ENCODE data around the gene CTSF.
"Not testable (repeated sequence)": the region's sequence is repeated elsewhere in the genome, so short reads cannot be mapped to it uniquely, and the experiment has no call there.

Gene CTSF

DNA sequence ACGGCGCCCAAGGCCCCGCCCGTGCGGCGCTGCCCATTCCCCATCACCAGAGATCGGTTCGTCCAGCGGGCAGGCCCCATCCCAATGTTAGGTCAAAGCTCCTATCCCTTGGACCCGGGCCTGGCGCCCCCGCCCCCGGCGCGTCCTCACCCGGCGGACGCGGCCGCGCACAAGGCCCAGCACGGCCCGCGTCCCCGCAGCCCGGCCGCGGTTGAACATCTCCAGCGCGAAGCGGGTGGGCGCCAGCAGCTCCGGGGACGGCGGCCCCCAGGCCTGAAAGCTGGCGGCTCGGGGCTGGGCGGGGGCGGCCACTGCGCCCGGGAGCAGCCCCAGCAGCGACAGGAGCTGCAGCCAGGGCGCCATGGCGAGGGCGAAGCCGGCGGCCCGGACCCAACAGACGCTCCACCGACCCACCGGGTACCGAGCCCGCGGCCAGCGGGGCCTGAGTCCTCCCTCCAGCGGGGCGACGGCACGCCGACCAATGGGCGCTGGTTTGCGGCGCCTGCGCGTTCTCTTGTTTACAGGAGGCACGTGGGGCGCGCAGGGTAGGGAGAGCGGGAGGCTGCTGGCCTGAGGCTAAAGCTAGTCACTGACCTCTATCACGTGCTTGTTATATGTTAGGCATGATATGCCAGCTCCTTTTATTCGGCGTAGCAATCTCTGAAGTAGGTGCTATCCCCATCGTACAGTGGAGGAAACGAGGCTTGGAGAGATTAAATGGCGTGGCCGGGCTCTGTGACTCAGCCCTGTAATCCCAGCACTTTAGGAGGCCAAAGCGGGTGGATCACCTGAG, at the start of gene CTSF:
CTSF (minus strand) TSS at position 483 of the 793 bp plus-strand sequence; CDS start at position 363, 120 bp downstream.
- no peak for DNase-seq

DNA sequence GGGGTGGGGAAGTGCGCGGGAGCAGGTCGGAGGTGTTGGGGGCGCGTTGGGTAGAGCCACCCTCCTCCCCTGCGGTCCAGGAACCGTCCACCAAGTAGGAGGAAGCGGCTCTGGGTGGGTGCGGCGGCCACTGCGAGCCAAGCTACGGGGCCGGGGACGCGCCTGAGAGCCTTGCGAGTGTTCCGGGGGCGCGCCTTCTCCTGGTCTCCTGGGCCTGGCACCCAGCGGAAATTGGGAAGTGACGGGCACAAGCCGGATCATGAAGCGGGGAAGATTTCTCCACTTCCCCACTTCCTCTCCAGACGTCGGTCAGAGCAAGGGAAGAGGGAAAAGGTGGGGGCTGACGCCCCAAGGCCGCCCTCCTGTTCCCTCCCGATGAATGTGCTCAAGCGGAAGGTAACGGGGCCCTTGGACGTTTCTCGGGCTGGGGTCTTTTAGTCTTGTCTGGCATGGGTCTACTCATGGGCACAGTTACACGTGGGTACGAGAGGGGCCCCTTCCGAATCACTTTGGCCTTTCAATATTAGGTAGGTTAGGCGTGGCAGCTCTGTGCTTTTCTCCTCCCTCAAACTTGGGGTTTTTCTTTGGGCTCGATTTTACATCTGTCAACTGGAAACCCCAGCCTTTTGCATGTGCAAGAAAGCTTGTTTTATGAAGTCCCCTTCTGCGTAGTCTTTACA, 48.9 kb upstream of the CTSF start:
- no peak for DNase-seq

DNA sequence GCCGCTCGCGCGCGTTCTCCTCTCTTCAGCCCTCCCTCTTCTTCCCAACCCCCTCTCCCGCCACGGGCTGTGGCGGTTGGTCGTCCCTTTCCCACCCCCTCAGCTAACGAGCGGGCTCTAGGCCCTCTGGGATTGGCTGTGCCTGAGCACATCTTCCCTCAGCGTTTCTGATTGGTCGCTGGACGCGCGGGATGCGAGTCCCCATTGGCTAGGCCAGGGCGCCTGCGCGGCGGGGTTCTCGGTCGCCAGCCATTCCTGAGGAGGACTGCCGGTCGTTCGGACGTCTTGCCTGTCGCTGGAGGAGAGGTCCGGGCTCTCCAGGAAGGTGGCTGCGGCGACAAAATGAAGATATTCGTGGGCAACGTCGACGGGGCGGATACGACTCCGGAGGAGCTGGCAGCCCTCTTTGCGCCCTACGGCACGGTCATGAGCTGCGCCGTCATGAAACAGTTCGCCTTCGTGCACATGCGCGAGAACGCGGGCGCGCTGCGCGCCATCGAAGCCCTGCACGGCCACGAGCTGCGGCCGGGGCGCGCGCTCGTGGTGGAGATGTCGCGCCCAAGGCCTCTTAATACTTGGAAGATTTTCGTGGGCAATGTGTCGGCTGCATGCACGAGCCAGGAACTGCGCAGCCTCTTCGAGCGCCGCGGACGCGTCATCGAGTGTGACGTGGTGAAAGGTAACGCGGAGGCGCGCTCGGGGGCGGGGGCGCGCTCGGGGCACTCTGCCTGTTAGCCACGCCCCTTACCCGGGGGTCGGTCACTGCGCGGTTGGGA, 48.2 kb upstream of the CTSF start, which contains the start of gene RBM14:
RBM14 (plus strand) TSS at position 252 of the 776 bp plus-strand sequence; CDS start at position 343, 91 bp downstream.
- DNase-seq = peak; percentile 92

DNA sequence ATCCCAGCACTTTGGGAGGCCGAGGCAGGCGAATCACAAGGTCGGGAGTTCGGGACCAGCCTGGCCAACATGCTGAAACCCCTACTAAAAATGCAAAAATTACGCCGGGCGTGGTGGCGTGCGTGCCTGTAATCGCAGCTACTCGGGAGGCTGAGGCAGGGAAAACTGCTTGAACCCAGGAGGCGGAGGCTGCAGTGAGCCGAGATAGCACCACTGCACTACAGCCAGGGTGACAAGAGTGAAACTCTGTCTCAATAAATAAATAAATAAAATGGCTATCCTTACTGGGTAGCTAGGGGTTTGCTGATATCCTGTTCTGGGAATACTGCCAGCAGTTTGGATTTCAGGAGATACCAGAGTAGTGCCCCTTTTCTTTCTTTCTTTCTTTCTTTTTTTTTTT, 45.7 kb upstream of the CTSF start:
- no peak for DNase-seq

DNA sequence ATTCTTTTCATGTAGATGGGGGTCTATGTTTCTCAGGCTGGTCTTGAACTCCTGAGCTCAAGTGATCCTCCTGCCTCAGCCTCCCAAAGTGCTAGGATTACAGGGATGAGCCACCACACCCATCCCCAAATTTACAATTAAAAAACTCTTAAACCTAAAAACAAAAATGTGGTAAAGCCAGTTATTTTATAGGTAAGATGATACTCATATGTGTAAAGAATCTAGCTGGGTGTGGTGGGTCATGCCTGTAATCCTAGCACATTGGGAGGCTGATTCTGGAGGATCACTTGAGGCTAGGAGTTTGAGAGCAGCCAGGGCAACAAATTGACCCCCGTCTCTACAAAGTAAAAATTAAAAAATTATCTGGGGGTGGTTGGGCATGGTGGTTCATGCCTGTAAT, 44.1 kb upstream of the CTSF start:
- no peak for DNase-seq

DNA sequence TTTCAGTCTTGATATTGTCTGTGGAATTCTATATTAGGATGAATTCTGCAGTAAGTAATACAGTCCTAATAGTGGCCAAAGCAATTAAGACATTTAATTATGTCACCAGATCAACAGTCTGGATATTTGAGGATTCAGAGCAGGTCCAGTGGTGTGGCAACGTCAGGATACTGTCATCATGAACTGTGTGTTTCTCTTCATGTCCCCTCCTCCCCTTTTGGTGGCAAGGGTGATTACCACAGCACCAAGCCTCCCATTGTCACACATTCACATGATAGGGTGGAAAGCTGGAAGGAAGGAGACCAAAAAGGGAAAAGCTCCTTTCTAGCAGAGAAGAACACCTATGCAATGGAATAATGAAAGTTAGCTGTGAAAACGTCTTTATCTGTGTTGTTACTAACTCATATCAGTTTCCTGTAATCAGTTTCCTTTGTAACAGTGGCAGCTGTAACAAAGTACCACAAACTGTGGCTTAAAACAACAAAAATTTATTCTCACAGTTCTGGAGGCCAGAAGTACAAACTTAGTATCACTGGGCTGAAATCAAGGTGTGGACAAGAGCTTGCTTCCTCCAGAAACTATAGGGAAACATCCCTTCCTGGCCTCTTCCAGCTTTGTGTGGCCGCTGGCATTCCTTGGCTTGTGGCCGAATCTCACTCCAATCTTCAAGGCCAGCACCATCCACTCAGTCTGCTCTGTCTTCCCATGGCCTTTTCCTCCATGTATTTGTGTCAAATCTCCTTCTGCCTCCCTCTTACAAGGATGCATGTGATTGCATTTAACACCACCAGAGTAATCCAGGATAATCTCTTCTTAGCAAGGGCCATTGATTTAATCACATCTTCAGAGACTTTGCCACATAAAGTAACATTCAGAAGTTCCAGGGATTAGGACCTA, 41.6 kb upstream of the CTSF start:
- DNase-seq = no peak

DNA sequence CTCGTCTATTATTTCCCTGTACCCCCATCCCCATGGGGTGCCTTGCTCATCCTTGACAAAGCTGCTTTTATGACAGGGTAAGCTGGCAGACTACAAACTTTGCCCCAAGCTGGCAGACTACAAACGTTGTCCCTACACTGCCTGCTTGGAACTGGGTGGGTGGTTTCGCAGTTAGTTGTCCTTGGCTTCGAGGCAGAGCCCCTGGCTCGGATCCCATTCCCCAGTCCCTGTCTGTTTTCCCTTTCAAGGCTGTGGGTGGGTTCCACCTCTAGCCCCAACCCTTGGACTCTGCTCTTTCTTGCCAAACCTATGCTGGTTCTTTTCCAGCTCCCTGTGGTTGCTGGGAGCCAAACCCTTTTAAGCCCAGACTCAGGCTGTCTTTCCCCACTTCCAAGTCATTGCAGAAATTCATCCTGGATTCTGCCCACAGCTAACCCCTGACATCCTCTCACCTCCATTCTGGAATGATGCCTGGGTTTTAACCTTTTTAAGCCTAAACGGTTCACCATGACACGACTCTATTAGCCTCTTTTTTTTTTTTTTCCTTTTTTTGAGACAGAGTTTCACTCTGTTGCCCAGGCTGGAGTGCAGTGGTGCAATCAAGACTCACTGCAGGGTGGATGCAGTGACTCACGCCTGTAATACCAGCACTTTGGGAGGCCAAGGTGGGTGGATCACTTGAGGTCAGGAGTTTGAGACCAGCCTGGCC, 38.9 kb upstream of the CTSF start:
- DNase-seq = no peak

DNA sequence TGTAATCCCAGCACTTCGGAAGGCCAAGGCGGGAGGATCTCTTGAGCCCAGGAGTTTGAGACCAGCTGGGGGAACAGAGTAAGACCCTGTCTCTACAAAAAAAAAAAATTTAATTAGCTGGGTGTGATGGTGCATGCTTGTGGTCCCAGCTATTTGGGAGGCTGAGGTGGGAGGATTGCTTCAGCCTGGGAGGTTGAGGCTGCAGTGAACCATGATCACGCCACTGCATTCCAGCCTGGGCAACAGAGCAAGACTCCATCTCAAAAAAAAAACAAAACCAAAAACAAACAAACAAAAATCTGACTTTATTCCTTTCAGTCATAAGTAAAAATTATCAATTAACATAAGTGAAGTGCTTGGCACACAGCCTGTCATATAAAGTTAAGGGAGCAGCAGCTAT, 38.2 kb upstream of the CTSF start:
- DNase-seq = not testable (repeated sequence)

DNA sequence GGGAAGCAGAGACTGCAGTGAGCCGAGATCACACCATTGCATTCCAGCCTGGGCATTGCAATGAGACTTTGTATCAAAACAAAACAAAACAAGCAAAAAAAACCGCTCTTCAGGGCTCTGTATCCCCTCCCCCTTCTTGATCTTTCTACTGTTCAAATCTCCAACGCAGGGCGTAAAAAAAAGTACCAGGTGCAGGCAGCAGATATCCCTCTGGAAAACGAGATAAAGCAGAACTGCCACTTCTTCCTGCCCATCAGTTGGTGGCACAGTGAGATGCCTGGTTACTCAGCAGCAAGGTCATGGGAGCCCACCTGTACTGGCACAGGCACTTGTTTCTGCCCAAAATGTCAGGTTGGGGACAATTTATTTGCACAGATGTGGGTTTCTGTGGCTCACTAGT, 35.7 kb upstream of the CTSF start:
- no peak for DNase-seq

DNA sequence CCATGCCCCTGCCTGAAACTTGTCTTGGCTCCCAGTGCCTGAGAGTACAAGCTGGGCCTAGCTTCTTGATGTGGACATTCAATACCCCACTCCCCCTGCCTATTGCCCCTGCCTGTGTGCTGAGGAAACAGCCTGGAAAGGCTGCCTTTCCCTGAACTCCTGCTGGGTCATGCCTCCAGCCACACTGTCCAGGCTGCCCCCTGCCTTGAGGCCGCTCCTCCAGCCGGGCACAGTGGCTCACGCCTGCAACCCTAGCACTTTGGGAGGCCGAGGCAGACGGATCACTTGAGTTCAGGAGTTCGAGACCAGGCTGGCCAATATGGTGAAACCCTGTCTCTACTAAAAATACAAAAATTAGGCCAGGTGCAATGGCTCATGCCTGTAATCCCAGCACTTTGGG, 34.7 kb upstream of the CTSF start:
- DNase-seq = no peak

DNA sequence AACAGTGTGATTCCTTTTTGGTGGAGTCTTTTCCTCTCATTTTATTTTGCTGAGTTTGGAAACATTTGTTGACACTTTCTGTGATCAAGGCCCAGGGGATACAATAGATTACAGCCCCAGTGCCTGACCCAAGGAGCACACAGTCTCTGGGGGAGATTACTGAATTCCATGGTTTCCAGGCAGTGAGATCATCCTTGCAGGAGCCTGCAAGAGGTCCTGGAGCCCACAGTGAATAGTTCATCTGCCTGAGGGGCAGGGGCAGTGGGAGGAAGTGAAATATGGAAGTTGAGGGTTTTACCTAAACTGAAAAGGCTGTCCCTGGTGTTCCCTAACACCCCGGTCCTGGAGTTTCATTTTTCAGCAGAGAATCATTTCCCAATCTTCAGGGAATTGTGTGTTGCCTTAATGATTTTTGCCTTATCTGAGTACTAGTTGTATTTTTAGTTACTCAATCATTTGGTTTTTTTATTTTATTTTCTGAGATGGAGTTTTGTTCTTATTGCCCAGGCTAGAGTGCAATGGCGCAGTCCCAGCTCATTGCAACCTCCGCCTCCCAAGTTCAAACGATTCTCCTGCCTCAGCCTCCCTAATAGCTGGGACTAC, 32.3 kb upstream of the CTSF start:
- DNase-seq = no peak

DNA sequence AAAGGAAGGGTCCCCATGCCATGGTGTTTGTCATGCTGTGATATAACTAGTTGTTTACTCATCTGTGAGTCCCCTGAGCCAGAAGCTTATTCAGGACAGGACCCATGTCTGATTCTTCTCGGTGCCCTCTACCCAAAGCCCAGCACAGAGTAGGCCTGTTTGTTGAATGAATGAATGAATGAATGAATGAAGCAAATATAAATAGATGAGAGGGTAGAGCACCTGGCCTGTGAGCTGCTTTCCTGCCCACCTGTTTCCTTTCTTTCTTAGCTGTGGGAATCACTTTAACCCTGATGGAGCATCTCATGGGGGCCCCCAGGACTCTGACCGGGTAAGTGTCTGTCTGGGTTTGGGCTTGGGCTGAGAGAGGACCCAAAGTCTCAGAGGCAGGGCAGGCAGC, 31.8 kb upstream of the CTSF start:
- peak; percentile 0 for DNase-seq

DNA sequence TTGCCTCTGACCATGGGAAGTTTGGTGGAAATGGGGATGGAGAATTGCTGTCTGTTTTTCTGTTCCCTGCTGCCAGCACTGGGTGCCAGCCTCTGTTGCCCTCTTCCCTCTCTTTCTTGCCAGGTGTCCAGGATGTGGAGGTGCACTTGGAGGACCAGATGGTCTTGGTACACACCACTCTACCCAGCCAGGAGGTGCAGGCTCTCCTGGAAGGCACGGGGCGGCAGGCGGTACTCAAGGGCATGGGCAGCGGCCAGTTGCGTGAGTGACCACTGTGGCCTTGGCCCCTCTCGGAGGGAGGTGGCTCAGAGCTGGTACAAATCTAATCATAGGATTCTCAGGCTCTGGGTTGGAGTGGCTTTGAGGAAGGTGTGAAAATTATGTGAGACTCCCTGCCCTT, 30.6 kb upstream of the CTSF start:
- no peak for DNase-seq

DNA sequence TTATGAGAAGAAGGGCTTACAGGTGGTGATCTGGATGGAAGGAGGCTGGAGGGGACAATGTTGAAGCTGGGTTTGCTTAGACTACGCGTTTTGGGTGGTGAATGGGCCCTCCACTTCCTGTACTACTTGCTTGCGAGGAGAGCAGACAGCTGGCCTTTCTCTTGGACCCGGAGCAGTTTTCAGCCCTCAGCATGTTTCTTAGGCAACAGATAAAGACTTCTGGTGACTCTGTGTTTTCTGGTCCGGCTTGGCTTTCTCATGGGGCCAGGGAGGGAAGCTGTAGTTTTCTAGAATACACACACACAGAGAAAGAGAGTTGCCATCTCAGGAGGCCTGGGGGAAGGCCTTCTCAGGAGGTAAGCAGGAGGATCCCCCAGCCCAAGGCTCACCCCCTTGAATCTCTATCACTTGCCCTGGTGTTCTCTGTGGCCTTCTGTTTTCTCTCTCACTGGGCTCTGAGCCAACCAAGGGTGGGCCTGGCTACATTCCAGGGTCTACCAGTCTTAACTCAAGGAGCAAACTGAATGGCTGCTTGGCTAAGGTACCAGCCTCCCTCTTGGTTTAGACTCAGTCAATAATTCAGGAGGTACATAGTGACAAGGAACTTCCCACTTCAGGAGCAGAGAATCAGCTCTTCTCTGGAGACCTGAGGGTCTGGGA, 27.0 kb upstream of the CTSF start:
- peak; percentile 44 for DNase-seq

DNA sequence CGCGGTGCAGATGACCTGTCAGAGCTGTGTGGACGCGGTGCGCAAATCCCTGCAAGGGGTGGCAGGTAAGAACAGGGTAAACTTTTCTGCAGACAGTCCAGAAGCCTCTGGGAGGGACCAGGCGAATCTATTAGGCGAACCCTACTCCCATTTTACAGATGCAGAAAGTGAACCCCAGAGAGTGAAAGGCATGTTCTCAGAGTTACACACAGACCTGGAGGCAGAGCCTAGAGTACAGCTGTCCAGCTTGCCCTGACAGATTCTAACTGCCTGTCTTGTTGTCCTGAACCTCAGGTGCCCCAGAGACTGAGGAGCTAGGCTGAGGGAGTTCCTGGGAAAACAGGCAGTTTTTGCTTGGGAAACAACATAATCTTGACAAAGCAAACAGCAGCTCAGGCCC, 25.2 kb upstream of the CTSF start:
- DNase-seq = no peak

DNA sequence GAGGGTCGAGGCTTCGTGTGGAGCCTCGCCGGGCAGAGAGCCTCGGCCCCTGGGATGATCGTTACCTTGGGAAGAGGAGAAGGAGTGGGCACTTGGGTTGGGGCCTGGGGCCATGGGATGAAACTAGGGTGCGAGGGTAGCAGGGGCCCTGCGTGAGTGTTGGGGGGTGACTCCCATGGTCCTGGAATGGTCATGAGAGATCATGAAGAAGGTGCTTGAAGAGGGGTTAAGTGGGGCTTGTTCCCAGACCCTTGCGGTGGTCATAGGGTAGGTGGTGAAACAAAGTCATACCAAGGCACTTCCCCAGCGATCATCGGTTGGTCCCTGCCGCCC, 24.9 kb upstream of the CTSF start:
- DNase-seq = no peak

DNA sequence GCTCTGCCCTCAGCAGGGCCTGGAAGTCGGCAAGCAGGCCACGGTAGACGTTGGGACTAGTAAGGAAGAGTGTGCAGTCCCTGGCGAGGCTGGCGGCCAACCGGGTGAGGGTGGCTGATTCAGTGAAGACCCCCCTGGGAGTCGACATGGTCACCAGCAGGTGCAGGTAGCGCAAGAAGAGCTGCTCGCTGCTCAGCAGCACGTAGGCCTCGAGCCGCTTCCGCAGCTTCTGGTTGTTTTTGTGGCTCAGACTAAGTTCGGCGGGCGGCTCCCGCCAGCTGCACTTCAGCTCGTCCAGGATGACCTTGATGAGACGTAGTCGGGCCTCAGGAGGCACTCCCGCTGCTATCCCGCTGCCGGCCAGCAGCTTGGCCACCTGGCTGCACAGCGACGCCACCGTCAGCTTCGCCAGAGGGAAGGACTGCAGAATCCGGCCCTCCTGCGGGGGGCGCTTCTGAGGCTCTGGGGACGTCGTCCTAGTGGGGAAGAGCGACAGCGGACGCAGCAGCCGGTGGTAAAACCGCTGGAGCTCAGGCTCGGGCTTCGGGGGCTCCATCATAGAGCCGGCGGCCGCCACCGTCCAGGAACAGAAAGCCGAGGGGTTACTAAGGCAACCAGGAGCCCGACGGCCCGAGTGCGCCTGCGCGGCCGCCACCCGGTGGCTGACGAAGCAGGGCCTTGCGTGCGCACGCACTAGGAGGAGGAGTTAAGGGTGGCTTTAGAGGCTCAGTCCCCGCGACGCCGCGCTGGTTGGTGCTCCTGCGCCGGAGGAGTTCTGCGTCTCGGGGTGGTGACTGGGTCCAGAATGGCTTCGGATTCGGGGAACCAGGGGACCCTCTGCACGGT, 24.3 kb upstream of the CTSF start, which contains the start of the genes CCDC87 and CCS:
CCDC87 (minus strand) TSS at position 607 of the 846 bp plus-strand sequence; CDS start at position 559, 48 bp downstream.
CCS (plus strand) TSS at position 729 of the 846 bp plus-strand sequence; CDS start at position 806, 77 bp downstream.
- DNase-seq = peak; percentile 3

DNA sequence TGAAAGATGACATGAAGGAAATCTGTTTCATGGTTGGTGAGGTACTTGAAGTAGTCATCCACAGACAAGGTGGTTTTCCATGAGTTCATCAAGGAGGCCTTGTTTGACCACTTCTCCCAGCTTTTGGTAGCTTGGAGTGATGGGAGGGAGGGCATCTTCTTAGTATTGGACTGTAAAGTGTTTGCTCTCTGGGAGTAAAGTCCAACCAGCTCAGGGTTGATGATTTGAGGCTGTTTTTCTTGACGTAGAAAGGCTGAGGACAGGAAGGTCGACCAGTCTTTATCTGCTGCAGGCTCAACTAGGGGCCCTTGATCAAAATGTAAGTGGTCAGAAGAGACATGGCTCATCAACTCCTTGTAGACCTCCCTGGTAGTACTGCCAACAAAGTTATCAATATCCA, 22.8 kb upstream of the CTSF start:
- DNase-seq = no peak

DNA sequence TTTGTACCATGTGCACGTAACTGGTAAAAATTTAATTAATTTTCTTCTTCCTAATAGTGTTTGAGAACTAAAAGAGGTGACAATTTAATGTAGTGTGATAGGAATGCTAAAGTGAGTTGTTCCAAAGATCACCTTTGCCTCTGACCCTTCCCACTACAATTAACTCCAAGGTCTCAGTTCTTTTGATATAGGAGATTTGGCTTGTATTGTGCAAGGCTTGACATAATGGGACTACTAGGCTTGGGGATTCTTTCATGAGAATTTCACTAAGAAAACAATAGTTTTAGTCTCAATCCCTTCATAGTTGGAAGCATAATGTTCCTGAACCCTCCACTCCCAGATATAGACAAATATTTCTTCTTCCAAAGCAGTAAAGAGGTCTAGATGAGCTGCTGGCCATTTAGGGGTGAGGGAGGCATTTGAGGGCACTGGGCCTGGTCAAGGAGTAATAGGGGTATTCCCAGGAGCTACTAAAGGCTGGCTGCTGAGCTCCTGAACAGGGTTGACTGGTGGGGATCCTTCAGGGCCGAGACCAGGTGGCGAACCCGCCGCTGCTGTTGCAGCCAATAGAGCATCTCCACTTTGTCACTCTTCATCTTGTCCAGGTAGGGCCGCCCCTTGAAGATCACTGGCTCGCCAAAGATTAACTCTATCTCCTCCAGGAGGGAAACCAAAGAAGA, 21.7 kb upstream of the CTSF start:
- no peak for DNase-seq
